Urinary bladder (tissue), 4 donors: Measurements from ENCODE around the gene OR13C2. TPM values are rescaled to one million over a fixed set of nuclear protein-coding genes. Genes with fewer than 3 reads are reported as not detected.

ENCODE experiments used
- DNase-seq: peaks from one replicate; pipeline ENCODE4 v3.0.0-alpha.2; 2015; ENCODE audit errors: extremely low spot score
- H3K27ac ChIP-seq: one replicate; pipeline ENCODE4 v1.5.1; 2013; ENCODE audit warnings: low read depth, mild to moderate bottlenecking, moderate library complexity
- H3K36me3 ChIP-seq: one replicate; pipeline ENCODE4 v1.6.1; 2013; ENCODE audit warnings: mild to moderate bottlenecking, moderate library complexity; ENCODE audit not compliant: insufficient read depth
- H3K4me1 ChIP-seq: one replicate; pipeline ENCODE4 v1.6.1; 2013; ENCODE audit warnings: mild to moderate bottlenecking, moderate library complexity; ENCODE audit not compliant: insufficient read depth
- H3K4me3 ChIP-seq: one replicate; pipeline ENCODE4 v1.5.1; 2013; ENCODE audit warnings: low read depth, low read length
- WGBS: extraction: QIAGEN DNeasy Blood & Tissue Kit; methylation state at CpG from one replicate; pipeline ENCODE4 v1.1.7; 2013; 5-methylcytosine and 5-hydroxymethylcytosine counted together
- polyA plus RNA-seq: library from polyadenylated mRNA; stranded (reverse); fragments of 200-250 nt; gene quantifications from one replicate; pipeline ENCODE4 v1.2.3, GENCODE V29; 2013
- total RNA-seq: library from RNA; depleted of rRNA; stranded (reverse); fragments of >200 nt; gene quantifications from one replicate; pipeline ENCODE4 v1.2.3, GENCODE V29; 2014
- donor health status: healthy with polysubstance abuse.
- donor health status: healthy.

OR13C2 gene
- total and polyA plus RNA-seq, 2 donors = not detected

GRCh38 chr9:104580562-104580961 lies 24.9 kb downstream of the OR13C2 start:
- Histone ChIP-seq H3K4me1 (no peaks in the 10 kb centered on the region), H3K4me3 (no peak overlapping the region), H3K27ac (no peak overlapping the region), H3K36me3 (no peaks in the 10 kb centered on the region)
- DNase-seq = no peak
- 89% methylated on average over 1 of the region's 1 CpG for WGBS

- WGBS = 77% methylated on average over 5 of the region's 5 CpGs
Observed at GRCh38 chr9:104577263-104577662, 28.2 kb downstream of the OR13C2 start.

DNA sequence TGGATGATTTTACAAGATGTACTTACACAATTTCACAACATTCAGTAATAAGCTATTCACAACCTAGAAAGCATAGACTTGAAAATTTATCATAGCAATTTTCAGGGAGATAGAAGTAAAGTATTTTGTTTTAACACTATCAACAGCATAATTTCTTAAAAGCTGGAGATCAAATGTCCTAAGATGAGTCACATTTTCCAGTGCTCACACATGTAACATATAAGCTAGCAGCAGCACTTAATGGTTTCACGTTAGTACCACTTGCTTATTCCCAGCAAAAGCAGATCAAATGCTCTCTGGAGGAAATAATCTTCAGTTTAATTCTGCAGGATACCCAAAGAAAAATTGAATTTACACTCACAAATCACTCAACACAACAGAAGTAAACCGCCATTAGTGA lies 30.0 kb downstream of the OR13C2 start:
- Histone ChIP-seq H3K36me3 (no peaks in the 10 kb centered on the region), H3K27ac (no peak overlapping the region), H3K4me3 (no peak overlapping the region), H3K4me1 (no peaks in the 10 kb centered on the region)
- no peak for DNase-seq
- WGBS = 61% methylated on average over 2 of the region's 2 CpGs

More at GRCh38 chr9:104577263-104577662, 28.2 kb downstream of the OR13C2 start:
- Histone ChIP-seq H3K4me1 (no peaks in the 10 kb centered on the region), H3K36me3 (no peaks in the 10 kb centered on the region), H3K4me3 (no peak overlapping the region), H3K27ac (no peak overlapping the region)
- DNase-seq = no peak

- no peak overlapping the region for H3K27ac ChIP-seq
- H3K4me3 ChIP-seq = no peak overlapping the region
- no peak for DNase-seq
- H3K36me3 ChIP-seq = no peaks in the 10 kb centered on the region
- no peaks in the 10 kb centered on the region for H3K4me1 ChIP-seq
- 64% methylated on average over 1 of the region's 1 CpG for WGBS
Observed at GRCh38 chr9:104572612-104573011, 32.8 kb downstream of the OR13C2 start.

DNA sequence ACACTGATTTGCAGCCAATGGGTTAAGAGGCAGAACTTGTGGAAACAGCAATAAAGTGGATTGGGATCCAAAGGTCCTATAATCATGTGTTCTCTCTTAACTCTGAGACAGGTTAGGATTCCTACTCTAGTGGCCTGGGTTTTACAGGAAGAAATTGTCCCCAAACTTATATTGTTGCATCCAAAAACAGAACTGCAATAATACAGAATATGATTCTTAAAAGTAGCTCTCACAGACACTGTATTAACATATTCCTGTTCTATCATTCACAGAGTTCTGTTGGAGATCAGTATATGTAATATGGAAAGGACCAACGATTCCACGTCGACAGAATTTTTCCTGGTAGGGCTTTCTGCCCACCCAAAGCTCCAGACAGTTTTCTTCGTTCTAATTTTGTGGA lies 36.6 kb downstream of the OR13C2 start, which contains the start of gene OR13C8:
OR13C8 (plus strand) TSS at position 301 of the 400 bp plus-strand sequence; CDS start at position 301, 0 bp downstream.
- DNase-seq = no peak
- Histone ChIP-seq H3K27ac (no peak within 1 kb of the TSS), H3K36me3 (no peaks in the 10 kb centered on the region), H3K4me3 (no peak within 1 kb of the TSS), H3K4me1 (no peaks in the 10 kb centered on the region)
- WGBS = 86% methylated on average over 4 of the region's 4 CpGs

DNA sequence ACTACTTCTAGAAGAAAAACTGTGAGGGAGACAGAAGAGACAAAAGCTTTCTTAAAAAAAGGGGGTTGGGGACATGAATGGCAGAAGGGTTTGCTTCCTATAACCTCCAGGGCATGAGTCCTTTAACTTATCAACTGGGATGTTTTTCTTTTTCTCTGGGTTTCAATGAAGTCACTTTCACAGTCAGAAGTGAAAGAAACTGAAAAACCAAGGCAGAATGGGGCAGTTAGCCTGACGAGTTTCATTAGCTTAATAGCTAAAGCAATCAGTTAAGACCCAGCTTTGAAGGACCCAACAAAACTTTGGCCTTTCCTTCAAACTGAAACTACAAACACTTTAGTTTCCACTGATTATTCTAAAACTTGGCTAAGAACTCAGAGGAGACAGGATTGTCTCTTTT lies 41.1 kb downstream of the OR13C2 start:
- 31% methylated on average over 1 of the region's 1 CpG for WGBS

DNA sequence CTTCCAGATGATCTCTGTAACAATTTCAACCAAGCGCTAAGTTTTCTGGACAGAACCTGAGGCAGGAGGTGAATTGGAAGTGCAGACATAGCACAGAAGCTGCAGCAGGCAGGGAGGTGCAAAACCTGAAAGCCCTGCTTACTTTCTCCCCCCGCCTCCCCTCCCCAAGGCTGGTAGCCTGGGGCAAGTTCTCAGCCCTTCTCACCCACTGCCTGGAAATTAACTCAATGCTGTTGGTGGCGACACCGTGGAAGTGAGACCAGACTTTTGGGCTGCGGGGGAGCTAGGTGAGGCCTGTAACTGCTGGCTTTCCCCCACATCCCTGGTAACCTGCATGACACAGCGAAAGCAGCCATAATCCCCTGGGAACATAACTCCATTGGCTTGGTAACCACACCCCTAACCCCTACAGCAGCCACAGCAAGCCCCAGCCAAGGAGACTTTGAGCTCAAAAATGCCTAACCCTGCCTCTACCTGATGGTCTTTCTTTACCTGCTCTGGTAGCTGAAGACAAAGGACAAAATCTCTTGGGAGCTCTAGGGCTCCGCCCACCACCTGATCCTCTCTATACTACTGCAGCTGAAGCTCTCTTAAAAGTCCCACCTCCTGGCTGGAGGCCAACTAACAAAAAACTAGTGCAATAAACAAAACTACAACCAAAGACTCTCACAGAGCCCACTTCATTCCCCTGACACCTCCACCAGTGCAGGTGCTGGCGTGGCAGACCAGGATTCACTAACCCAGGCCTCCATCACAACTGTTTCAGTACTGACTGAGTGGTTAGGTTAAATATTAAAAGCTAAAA lies 48.4 kb downstream of the OR13C2 start:
- DNase-seq = no peak
- H3K4me1 ChIP-seq = no peaks in the 10 kb centered on the region
- H3K27ac ChIP-seq = no peak overlapping the region
- no peaks in the 10 kb centered on the region for H3K36me3 ChIP-seq
- 86% methylated on average over 8 of the region's 8 CpGs for WGBS
- no peak overlapping the region for H3K4me3 ChIP-seq

More for the DNA sequence above, 41.1 kb downstream of the OR13C2 start:
- DNase-seq = no peak
- H3K27ac ChIP-seq = no peak overlapping the region
- H3K4me3 ChIP-seq = no peak overlapping the region
- no peaks in the 10 kb centered on the region for H3K36me3 ChIP-seq
- H3K4me1 ChIP-seq = no peaks in the 10 kb centered on the region

DNA sequence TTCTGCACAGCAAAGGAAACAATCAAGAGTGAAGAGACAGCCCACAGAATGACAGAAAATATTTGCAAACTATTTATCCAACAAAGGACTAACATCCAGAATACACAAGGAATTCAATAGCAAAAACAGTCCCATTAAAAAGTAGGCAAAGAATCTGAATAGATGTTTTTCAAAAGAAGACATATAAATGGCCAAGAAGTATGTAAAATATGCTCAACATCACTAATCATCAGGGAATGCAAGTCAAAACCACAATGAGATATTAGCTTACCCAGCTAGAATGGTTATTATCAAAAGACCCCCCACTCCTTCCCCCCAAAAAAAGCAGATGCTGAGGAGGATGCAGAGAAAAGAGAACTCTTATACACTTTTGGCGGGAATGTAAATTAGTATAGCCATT lies 49.9 kb downstream of the OR13C2 start:
- 91% methylated on average over 1 of the region's 1 CpG for WGBS
- H3K36me3 ChIP-seq = no peaks in the 10 kb centered on the region
- no peak for DNase-seq
- H3K27ac ChIP-seq = no peak overlapping the region
- H3K4me1 ChIP-seq = no peaks in the 10 kb centered on the region
- no peak overlapping the region for H3K4me3 ChIP-seq

Other genes starting within 250 kb of the OR13C2 start
- not detected for gene OR13F1, start 101.4 kb downstream of the OR13C2 start, total RNA-seq
- not detected for gene OR13F1, start 101.4 kb downstream of the OR13C2 start, polyA plus RNA-seq
- gene OR13C4, start 78.4 kb downstream of the OR13C2 start, total RNA-seq = not detected
- not detected for gene OR13C4, start 78.4 kb downstream of the OR13C2 start, polyA plus RNA-seq
- gene OR13C3, start 68.8 kb downstream of the OR13C2 start, total RNA-seq = not detected
- not detected for gene OR13C3, start 68.8 kb downstream of the OR13C2 start, polyA plus RNA-seq
- not detected for gene OR13C8, start 36.5 kb downstream of the OR13C2 start, total RNA-seq
- gene OR13C8, start 36.5 kb downstream of the OR13C2 start, polyA plus RNA-seq = not detected
- not detected for gene OR13C5, start 6.2 kb downstream of the OR13C2 start, total RNA-seq
- gene OR13C5, start 6.2 kb downstream of the OR13C2 start, polyA plus RNA-seq = not detected
- 0.37 TPM for gene OR13C9, start 12.6 kb upstream of the OR13C2 start, total RNA-seq
- gene OR13C9, start 12.6 kb upstream of the OR13C2 start, polyA plus RNA-seq = not detected
- not detected for gene OR13D1, start 88.9 kb upstream of the OR13C2 start, total RNA-seq
- gene OR13D1, start 88.9 kb upstream of the OR13C2 start, polyA plus RNA-seq = not detected
- 64.2 TPM for gene NIPSNAP3A, start 142.1 kb upstream of the OR13C2 start, total RNA-seq
- gene NIPSNAP3A, start 142.1 kb upstream of the OR13C2 start, polyA plus RNA-seq = 30.4 TPM
- 10.8 TPM for gene NIPSNAP3B, start 158.5 kb upstream of the OR13C2 start, total RNA-seq
- 2.9 TPM for gene NIPSNAP3B, start 158.5 kb upstream of the OR13C2 start, polyA plus RNA-seq